GM12891 (cell line): ENCODE results near the gene SORCS2.

Source experiments
- DNase-seq: peaks from one replicate; pipeline ENCODE4 v3.0.0; 2011; ENCODE audit warnings: low spot score; ENCODE audit not compliant: insufficient read length
- FAIRE-seq: peaks from 2 replicates; lab custom pipeline; 2011; peaks lifted over from hg19 to GRCh38; lab: Jason Lieb, UNC
- PAX5 ChIP-seq: IDR thresholded peaks from 2 replicates; pipeline ENCODE4 v1.6.1; 2011; ENCODE audit warnings: low read length, moderate library complexity, mild to moderate bottlenecking; ENCODE audit not compliant: insufficient read depth, severe bottlenecking
- POLR2A ChIP-seq: IDR thresholded peaks from 2 replicates; pipeline ENCODE4 v1.6.1; 2011; ENCODE audit warnings: low read depth, low read length, control low read depth
- POLR2AphosphoS5 ChIP-seq: IDR thresholded peaks from 2 replicates; pipeline ENCODE4 v1.6.1; 2011; ENCODE audit warnings: low read depth, low read length, control low read depth
- POU2F2 ChIP-seq: IDR thresholded peaks from 2 replicates; pipeline ENCODE4 v1.6.1; 2011; ENCODE audit warnings: low read depth, mild to moderate bottlenecking, control low read depth, low read length, moderate library complexity
- SPI1 ChIP-seq: IDR thresholded peaks from 2 replicates; pipeline ENCODE4 v1.6.1; 2011; ENCODE audit warnings: low read depth, low read length, control low read depth
- TAF1 ChIP-seq: IDR thresholded peaks from 2 replicates; pipeline ENCODE4 v1.6.1; 2011; ENCODE audit warnings: low read depth, low read length, control low read depth

Gene SORCS2

DNA sequence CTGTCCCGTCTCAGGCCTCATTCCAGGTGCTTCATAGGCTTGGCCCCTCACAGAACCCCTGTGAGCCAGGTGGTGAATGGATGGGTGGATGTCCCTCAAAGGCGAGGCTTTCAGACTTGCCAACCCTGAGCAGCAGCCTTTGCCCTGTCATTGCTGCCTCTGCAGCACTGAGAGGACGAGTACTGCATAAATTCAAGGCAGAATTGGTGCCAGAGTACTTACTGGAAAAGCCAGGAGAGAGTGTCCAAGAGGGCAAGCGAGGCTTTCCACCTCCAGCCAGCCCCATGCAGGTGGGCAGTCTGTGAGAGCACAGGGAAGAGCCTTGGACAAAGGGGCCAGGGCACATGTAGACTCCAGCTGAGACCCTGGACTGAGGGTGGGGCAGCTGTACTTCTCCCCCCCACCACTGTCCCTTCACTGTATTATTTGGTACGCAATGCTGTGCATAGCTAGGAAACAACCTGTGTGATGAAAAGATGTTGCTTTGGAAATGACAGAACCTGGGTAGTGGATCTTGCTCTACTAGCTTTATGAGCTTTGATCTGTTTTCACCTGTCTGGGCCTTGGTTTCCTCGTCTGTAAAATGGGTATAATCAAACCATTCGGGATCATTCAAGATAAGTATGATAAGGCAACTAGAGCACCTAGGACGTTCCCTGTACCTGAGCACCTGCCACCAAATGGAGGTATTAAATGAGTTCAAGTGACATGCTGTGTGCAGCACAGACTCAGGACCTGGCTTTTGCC, 467.3 kb downstream of the SORCS2 start:
- TF ChIP-seq POU2F2 (no peak), SPI1 (no peak), PAX5 (no peak)
- FAIRE-seq (no peak), DNase-seq (no peak)

GRCh38 chr4:7660176-7661039, 468.1 kb downstream of the SORCS2 start:
- FAIRE-seq (no peak), DNase-seq (no peak)
- no peak for TF ChIP-seq POU2F2
- TF ChIP-seq TAF1, result no peak
- TF ChIP-seq POLR2A, result no peak
- TF ChIP-seq SPI1, result no peak
- TF ChIP-seq PAX5, result no peak
- TF ChIP-seq POLR2AphosphoS5, result no peak

- no peak for FAIRE-seq
- DNase-seq, result no peak
Measured at GRCh38 chr4:7661066-7661748, 468.9 kb downstream of the SORCS2 start.

GRCh38 chr4:7661846-7662506, 469.6 kb downstream of the SORCS2 start:
- FAIRE-seq, result no peak
- no peak for DNase-seq
- TF ChIP-seq PAX5 (no peak), POLR2A (no peak), SPI1 (no peak), TAF1 (no peak), POLR2AphosphoS5 (no peak), POU2F2 (no peak)

More at GRCh38 chr4:7661066-7661748, 468.9 kb downstream of the SORCS2 start:
- TF ChIP-seq PAX5, result no peak
- TF ChIP-seq POU2F2, result no peak
- TF ChIP-seq SPI1, result no peak
- no peak for TF ChIP-seq TAF1
- no peak for TF ChIP-seq POLR2A
- no peak for TF ChIP-seq POLR2AphosphoS5

DNA sequence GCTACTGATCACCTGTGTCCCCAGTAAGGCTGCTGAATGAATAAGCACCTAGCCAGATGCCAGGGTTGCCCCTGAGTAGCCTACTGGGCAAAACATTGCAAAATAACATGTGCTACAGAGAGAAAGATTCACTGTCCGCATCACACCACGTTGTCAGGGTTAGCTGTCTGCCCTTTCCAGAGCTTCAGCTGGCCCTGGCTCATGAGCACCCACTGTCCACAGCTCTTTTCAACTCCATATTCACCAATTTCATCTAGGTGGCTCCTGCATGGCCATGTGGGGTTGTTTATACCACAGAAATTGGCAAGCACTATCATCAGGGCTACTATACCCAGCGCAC, 470.1 kb downstream of the SORCS2 start:
- no peak for TF ChIP-seq TAF1
- TF ChIP-seq SPI1, result no peak
- TF ChIP-seq PAX5, result no peak
- TF ChIP-seq POLR2A, result no peak
- FAIRE-seq, result no peak
- no peak for DNase-seq

GRCh38 chr4:7663075-7663541, 470.8 kb downstream of the SORCS2 start:
- FAIRE-seq (no peak), DNase-seq (no peak)
- no peak for TF ChIP-seq TAF1
- no peak for TF ChIP-seq POLR2AphosphoS5
- TF ChIP-seq POU2F2, result no peak
- no peak for TF ChIP-seq POLR2A

- no peak for FAIRE-seq
Measured at GRCh38 chr4:7664106-7664505, 471.8 kb downstream of the SORCS2 start.

DNA sequence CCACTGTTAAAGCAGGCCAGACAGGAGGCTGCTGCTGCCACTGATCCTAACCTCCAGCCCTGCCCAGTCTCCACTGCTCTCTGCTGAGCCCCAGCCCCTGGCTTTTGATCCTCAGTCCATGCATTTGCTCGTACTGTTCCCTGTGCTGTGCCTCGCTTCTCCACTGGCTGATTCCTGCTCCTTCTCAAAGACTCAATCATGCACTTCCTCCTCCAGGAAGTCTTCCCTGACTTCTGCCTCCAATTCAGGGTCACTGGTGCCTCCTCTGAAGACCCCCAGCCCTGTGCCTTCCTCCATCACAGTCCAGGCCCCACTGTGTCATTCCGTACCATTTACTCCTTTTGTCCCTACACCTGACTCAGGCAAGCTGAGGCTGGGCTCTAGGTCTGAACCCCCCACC, 473.0 kb downstream of the SORCS2 start:
- DNase-seq, result no peak
- FAIRE-seq, result no peak
- TF ChIP-seq POLR2A (no peak), PAX5 (no peak), TAF1 (no peak), POLR2AphosphoS5 (no peak), POU2F2 (no peak), SPI1 (no peak)

More at GRCh38 chr4:7664106-7664505, 471.8 kb downstream of the SORCS2 start:
- no peak for TF ChIP-seq POLR2A
- DNase-seq, result no peak

DNA sequence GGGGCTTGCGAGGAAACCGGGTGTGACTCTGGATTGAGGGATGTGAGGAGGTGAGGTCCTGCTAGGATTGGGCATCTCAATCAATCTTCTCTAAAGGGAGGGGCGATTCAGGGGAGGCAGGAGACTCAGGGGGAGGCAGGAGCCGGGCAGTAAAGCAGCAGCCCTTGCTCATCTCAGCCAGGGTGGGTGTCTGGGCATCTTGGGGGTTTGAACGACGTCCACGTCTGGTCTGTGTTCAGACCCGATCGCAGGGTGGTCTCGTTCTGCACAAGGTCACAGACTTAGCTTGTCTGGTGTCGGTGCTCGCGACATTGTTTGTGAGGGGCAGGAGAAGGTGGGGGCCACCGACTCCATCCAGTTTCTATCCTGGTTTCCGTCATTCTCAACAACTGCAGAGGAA, 473.7 kb downstream of the SORCS2 start:
- TF ChIP-seq POLR2AphosphoS5, result no peak
- no peak for TF ChIP-seq POLR2A
- no peak for TF ChIP-seq TAF1
- no peak for TF ChIP-seq PAX5
- TF ChIP-seq SPI1, result no peak
- no peak for TF ChIP-seq POU2F2
- no peak for DNase-seq
- FAIRE-seq, result no peak
